ENCODE measurements around the gene MKRN2. TPM values are rescaled to one million over a fixed set of nuclear protein-coding genes. Genes with fewer than 3 reads are reported as not detected.

The MKRN2 gene
- total RNA-seq, 1 experiment from 2014 or later, result 18.2 TPM

DNA sequence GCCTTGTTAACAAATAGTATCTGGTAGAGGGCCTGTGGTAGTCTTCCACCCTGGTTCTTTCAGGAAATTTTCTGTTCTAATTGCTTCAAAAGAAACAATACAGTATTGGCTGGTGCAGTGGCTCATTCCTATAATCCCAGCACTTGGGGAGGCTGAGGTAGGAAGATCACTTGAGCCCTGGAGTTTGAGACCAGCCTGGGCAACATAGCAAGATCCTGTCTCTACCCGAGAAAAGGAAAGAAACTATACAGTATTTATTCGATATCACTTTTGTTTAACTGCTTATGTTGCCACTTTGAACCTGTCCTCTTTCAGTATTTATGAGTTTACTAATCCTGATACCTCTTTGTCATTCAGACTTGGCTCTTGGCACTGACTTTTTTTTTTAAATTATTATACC lies 4.5 kb downstream of the MKRN2 start:
- H3K9me3 Mint-ChIP-seq, result no peaks in the 10 kb centered on the region
- no peak for DNase-seq (ENCODE audit: low spot score)
- ChIA-PET CTCF (no interaction called here), POLR2A (no interaction called here)
- no peak for ATAC-seq
- no peak for TF ChIP-seq GABPB1 (CRISPR knock-in tag; IDR thresholded peaks at IDR 0.05)
- TF ChIP-seq, protein P1, sequence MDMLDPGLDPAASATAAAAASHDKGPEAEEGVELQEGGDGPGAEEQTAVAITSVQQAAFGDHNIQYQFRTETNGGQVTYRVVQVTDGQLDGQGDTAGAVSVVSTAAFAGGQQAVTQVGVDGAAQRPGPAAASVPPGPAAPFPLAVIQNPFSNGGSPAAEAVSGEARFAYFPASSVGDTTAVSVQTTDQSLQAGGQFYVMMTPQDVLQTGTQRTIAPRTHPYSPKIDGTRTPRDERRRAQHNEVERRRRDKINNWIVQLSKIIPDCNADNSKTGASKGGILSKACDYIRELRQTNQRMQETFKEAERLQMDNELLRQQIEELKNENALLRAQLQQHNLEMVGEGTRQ (CRISPR knock-in tag; IDR thresholded peaks at IDR 0.05), result no peak
- TF ChIP-seq ZNF121 (CRISPR knock-in tag; IDR thresholded peaks at IDR 0.05), result peak; percentile 40; the same call in 1 of the 2 replicates
- TF ChIP-seq NFE2L1 (CRISPR knock-in tag; IDR thresholded peaks at IDR 0.05), result no peak
- no peaks in the 10 kb centered on the region for H3K36me3 Mint-ChIP-seq
- no peak overlapping the region for H3K4me3 Mint-ChIP-seq
- H3K27ac Mint-ChIP-seq, result no peak overlapping the region
- H3K4me1 Mint-ChIP-seq, result peaks cover 54% of the 10 kb centered on the region
- no peaks in the 10 kb centered on the region for H3K27me3 Mint-ChIP-seq (ENCODE audit: low read depth)

DNA sequence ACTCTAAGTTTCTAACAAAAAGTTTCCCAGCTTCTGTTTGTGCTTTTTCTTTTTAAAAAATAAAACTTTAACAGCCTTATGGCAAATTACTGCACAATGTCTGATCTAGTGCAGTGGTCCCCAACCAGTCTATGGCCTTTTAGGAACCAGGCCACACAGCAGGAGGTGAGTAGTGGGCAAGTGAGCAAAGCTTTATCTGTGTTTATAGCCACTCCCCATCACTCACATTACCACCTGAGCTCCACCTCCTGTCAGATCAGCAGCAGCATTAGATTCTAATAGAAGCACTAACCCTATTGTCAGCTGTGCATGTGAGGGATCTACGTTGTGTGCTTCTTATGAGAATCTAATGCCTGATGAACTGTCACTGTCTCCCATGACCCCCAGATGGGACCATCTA lies 5.6 kb downstream of the MKRN2 start:
- ATAC-seq (no peak), DNase-seq (ENCODE audit: low spot score) (no peak)
- peak overlapping the region; percentile 12; the same call in 1 of the 2 replicates for H3K27ac Mint-ChIP-seq
- ChIA-PET POLR2A (no interaction called here), CTCF (interaction anchor here (0.5 to 1.4 kb wide), 5 partner anchors 8 to 73 kb away, joined by 3 to 7 read pairs (median 4); partner anchors contain the start of gene MKRN2OS)
- H3K4me3 Mint-ChIP-seq, result no peak overlapping the region
- no peaks in the 10 kb centered on the region for H3K9me3 Mint-ChIP-seq
- peaks cover 54% of the 10 kb centered on the region for H3K4me1 Mint-ChIP-seq
- H3K36me3 Mint-ChIP-seq, result no peaks in the 10 kb centered on the region
- H3K27me3 Mint-ChIP-seq (ENCODE audit: low read depth), result no peaks in the 10 kb centered on the region
- TF ChIP-seq NFE2L1 (CRISPR knock-in tag; IDR thresholded peaks at IDR 0.05) (no peak), RELA (CRISPR knock-in tag; IDR thresholded peaks at IDR 0.05; ENCODE audit: borderline replicate concordance) (no peak), ZNF416 (CRISPR knock-in tag; IDR thresholded peaks at IDR 0.05) (no peak), ZNF138 (CRISPR knock-in tag; conservative IDR thresholded peaks at IDR 0.05) (no peak), SMAD3 (CRISPR knock-in tag; IDR thresholded peaks at IDR 0.05; ENCODE audit: borderline replicate concordance) (no peak), NFATC4 (CRISPR knock-in tag; IDR thresholded peaks at IDR 0.05) (no peak), ZNF396 (CRISPR knock-in tag; IDR thresholded peaks at IDR 0.05; ENCODE audit: borderline replicate concordance) (no peak), FOXJ3 (CRISPR knock-in tag; IDR thresholded peaks at IDR 0.05; ENCODE audit: borderline replicate concordance) (no peak)
- TF ChIP-seq, protein P2, sequence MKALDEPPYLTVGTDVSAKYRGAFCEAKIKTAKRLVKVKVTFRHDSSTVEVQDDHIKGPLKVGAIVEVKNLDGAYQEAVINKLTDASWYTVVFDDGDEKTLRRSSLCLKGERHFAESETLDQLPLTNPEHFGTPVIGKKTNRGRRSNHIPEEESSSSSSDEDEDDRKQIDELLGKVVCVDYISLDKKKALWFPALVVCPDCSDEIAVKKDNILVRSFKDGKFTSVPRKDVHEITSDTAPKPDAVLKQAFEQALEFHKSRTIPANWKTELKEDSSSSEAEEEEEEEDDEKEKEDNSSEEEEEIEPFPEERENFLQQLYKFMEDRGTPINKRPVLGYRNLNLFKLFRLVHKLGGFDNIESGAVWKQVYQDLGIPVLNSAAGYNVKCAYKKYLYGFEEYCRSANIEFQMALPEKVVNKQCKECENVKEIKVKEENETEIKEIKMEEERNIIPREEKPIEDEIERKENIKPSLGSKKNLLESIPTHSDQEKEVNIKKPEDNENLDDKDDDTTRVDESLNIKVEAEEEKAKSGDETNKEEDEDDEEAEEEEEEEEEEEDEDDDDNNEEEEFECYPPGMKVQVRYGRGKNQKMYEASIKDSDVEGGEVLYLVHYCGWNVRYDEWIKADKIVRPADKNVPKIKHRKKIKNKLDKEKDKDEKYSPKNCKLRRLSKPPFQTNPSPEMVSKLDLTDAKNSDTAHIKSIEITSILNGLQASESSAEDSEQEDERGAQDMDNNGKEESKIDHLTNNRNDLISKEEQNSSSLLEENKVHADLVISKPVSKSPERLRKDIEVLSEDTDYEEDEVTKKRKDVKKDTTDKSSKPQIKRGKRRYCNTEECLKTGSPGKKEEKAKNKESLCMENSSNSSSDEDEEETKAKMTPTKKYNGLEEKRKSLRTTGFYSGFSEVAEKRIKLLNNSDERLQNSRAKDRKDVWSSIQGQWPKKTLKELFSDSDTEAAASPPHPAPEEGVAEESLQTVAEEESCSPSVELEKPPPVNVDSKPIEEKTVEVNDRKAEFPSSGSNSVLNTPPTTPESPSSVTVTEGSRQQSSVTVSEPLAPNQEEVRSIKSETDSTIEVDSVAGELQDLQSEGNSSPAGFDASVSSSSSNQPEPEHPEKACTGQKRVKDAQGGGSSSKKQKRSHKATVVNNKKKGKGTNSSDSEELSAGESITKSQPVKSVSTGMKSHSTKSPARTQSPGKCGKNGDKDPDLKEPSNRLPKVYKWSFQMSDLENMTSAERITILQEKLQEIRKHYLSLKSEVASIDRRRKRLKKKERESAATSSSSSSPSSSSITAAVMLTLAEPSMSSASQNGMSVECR (CRISPR knock-in tag; IDR thresholded peaks at IDR 0.05; ENCODE audit: borderline replicate concordance), result no peak
- TF ChIP-seq, protein P3, sequence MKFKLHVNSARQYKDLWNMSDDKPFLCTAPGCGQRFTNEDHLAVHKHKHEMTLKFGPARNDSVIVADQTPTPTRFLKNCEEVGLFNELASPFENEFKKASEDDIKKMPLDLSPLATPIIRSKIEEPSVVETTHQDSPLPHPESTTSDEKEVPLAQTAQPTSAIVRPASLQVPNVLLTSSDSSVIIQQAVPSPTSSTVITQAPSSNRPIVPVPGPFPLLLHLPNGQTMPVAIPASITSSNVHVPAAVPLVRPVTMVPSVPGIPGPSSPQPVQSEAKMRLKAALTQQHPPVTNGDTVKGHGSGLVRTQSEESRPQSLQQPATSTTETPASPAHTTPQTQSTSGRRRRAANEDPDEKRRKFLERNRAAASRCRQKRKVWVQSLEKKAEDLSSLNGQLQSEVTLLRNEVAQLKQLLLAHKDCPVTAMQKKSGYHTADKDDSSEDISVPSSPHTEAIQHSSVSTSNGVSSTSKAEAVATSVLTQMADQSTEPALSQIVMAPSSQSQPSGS (CRISPR knock-in tag; IDR thresholded peaks at IDR 0.05; ENCODE audit: borderline replicate concordance, low read depth), result no peak
- TF ChIP-seq, protein P4, sequence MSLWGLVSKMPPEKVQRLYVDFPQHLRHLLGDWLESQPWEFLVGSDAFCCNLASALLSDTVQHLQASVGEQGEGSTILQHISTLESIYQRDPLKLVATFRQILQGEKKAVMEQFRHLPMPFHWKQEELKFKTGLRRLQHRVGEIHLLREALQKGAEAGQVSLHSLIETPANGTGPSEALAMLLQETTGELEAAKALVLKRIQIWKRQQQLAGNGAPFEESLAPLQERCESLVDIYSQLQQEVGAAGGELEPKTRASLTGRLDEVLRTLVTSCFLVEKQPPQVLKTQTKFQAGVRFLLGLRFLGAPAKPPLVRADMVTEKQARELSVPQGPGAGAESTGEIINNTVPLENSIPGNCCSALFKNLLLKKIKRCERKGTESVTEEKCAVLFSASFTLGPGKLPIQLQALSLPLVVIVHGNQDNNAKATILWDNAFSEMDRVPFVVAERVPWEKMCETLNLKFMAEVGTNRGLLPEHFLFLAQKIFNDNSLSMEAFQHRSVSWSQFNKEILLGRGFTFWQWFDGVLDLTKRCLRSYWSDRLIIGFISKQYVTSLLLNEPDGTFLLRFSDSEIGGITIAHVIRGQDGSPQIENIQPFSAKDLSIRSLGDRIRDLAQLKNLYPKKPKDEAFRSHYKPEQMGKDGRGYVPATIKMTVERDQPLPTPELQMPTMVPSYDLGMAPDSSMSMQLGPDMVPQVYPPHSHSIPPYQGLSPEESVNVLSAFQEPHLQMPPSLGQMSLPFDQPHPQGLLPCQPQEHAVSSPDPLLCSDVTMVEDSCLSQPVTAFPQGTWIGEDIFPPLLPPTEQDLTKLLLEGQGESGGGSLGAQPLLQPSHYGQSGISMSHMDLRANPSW (CRISPR knock-in tag; conservative IDR thresholded peaks at IDR 0.05; ENCODE audit: low read depth), result no peak
- TF ChIP-seq, protein P5, sequence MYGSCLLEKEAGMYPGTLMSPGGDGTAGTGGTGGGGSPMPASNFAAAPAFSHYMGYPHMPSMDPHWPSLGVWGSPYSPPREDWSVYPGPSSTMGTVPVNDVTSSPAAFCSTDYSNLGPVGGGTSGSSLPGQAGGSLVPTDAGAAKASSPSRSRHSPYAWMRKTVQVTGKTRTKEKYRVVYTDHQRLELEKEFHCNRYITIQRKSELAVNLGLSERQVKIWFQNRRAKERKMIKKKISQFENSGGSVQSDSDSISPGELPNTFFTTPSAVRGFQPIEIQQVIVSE (CRISPR knock-in tag; IDR thresholded peaks at IDR 0.05; ENCODE audit: borderline replicate concordance), result no peak
- TF ChIP-seq, protein P6, sequence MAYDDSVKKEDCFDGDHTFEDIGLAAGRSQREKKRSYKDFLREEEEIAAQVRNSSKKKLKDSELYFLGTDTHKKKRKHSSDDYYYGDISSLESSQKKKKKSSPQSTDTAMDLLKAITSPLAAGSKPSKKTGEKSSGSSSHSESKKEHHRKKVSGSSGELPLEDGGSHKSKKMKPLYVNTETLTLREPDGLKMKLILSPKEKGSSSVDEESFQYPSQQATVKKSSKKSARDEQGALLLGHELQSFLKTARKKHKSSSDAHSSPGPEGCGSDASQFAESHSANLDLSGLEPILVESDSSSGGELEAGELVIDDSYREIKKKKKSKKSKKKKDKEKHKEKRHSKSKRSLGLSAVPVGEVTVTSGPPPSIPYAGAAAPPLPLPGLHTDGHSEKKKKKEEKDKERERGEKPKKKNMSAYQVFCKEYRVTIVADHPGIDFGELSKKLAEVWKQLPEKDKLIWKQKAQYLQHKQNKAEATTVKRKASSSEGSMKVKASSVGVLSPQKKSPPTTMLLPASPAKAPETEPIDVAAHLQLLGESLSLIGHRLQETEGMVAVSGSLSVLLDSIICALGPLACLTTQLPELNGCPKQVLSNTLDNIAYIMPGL (CRISPR knock-in tag; IDR thresholded peaks at IDR 0.05), result no peak
- TF ChIP-seq, protein P7, sequence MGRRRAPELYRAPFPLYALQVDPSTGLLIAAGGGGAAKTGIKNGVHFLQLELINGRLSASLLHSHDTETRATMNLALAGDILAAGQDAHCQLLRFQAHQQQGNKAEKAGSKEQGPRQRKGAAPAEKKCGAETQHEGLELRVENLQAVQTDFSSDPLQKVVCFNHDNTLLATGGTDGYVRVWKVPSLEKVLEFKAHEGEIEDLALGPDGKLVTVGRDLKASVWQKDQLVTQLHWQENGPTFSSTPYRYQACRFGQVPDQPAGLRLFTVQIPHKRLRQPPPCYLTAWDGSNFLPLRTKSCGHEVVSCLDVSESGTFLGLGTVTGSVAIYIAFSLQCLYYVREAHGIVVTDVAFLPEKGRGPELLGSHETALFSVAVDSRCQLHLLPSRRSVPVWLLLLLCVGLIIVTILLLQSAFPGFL (CRISPR knock-in tag; IDR thresholded peaks at IDR 0.05; ENCODE audit: borderline replicate concordance), result no peak
- TF ChIP-seq, protein P8, sequence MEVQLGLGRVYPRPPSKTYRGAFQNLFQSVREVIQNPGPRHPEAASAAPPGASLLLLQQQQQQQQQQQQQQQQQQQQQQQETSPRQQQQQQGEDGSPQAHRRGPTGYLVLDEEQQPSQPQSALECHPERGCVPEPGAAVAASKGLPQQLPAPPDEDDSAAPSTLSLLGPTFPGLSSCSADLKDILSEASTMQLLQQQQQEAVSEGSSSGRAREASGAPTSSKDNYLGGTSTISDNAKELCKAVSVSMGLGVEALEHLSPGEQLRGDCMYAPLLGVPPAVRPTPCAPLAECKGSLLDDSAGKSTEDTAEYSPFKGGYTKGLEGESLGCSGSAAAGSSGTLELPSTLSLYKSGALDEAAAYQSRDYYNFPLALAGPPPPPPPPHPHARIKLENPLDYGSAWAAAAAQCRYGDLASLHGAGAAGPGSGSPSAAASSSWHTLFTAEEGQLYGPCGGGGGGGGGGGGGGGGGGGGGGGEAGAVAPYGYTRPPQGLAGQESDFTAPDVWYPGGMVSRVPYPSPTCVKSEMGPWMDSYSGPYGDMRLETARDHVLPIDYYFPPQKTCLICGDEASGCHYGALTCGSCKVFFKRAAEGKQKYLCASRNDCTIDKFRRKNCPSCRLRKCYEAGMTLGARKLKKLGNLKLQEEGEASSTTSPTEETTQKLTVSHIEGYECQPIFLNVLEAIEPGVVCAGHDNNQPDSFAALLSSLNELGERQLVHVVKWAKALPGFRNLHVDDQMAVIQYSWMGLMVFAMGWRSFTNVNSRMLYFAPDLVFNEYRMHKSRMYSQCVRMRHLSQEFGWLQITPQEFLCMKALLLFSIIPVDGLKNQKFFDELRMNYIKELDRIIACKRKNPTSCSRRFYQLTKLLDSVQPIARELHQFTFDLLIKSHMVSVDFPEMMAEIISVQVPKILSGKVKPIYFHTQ (CRISPR knock-in tag; IDR thresholded peaks at IDR 0.05), result no peak

Measured in WTC11 (cell line).